ENCODE results near the gene RNF41.

The RNF41 gene

GRCh38 chr12:56224102-56224701, 2.5 kb upstream of the RNF41 start, which contains the start of gene NABP2:
TSS of gene NABP2 (plus strand) at chr12:56224342. CDS start at chr12:56224857, 515 bp downstream.
- Histone ChIP-seq H3K9ac (ENCODE audit: low read length) (peak within 1 kb of the TSS; percentile 96), H3K4me3 (ENCODE audit: insufficient read depth, low read length, poor library complexity, severe bottlenecking) (peak within 1 kb of the TSS; percentile 87), H3K27ac (ENCODE audit: low read depth, low read length) (peak within 1 kb of the TSS; percentile 53), H3K4me2 (ENCODE audit: low read depth, low read length, poor library complexity, severe bottlenecking) (peak within 1 kb of the TSS; percentile 96), H3K9me2 (replicated peaks; ENCODE audit: insufficient read depth, low read length) (no peaks in the 10 kb centered on the region), H3K27me3 (ENCODE audit: low read length) (no peaks in the 10 kb centered on the region), H2AFZ (ENCODE audit: low read depth, low read length, severe bottlenecking) (peak within 1 kb of the TSS; percentile 78), H3F3A (ENCODE audit: insufficient read depth) (peaks cover 6% of the 10 kb centered on the region), H3K79me2 (ENCODE audit: insufficient read depth, low read length) (peaks cover 34% of the 10 kb centered on the region), H3K36me3 (ENCODE audit: low read length) (no peaks in the 10 kb centered on the region), H3K9me3 (ENCODE audit: insufficient read depth, low read length) (no peaks in the 10 kb centered on the region), H4K20me1 (ENCODE audit: low read depth, low read length) (no peaks in the 10 kb centered on the region)
- TF ChIP-seq EZH2phosphoT487 (conservative IDR thresholded peaks at IDR 0.05; ENCODE audit: low read length) (no peak), CTCF (IDR thresholded peaks at IDR 0.05; ENCODE audit: insufficient read depth, low read length, poor library complexity, severe bottlenecking) (peak; percentile 93)

- H3K27ac ChIP-seq (ENCODE audit: low read depth, low read length) = peak overlapping the region; percentile 46
- H3K79me2 ChIP-seq (ENCODE audit: insufficient read depth, low read length) = peaks cover 34% of the 10 kb centered on the region
- H3K27me3 ChIP-seq (ENCODE audit: low read length) = no peaks in the 10 kb centered on the region
- no peak for TF ChIP-seq EZH2phosphoT487 (conservative IDR thresholded peaks at IDR 0.05; ENCODE audit: low read length)
- no peak for TF ChIP-seq CTCF (IDR thresholded peaks at IDR 0.05; ENCODE audit: insufficient read depth, low read length, poor library complexity, severe bottlenecking)
- no peaks in the 10 kb centered on the region for H3K36me3 ChIP-seq (ENCODE audit: low read length)
- no peaks in the 10 kb centered on the region for H3K9me3 ChIP-seq (ENCODE audit: insufficient read depth, low read length)
- peak overlapping the region; percentile 96 for H3K4me2 ChIP-seq (ENCODE audit: low read depth, low read length, poor library complexity, severe bottlenecking)
- no peaks in the 10 kb centered on the region for H3K9me2 ChIP-seq (replicated peaks; ENCODE audit: insufficient read depth, low read length)
- peak overlapping the region; percentile 96 for H3K9ac ChIP-seq (ENCODE audit: low read length)
- no peaks in the 10 kb centered on the region for H4K20me1 ChIP-seq (ENCODE audit: low read depth, low read length)
- H3K4me3 ChIP-seq (ENCODE audit: insufficient read depth, low read length, poor library complexity, severe bottlenecking) = peak overlapping the region; percentile 87
- peaks cover 6% of the 10 kb centered on the region for H3F3A ChIP-seq (ENCODE audit: insufficient read depth)
- peak overlapping the region; percentile 78 for H2AFZ ChIP-seq (ENCODE audit: low read depth, low read length, severe bottlenecking)
Observed at GRCh38 chr12:56223571-56224101, 1.9 kb upstream of the RNF41 start.

DNA sequence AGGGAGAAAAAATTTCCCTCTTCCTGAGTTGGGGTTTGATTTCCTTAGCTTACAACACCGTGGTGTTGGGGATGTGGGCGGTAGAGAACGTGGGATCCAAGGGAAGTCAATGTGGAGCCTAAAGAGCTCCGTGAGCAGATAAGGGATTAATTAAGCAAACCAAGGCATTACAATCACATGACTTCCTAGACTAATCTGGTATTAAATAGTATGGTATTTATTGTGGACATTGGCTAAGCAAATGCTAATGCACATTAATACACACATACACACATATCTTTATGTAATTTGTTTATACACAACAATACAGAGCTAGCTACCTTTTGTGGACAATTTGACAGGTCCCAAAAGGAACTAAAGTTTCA, 791 bp upstream of the RNF41 start:
- no peaks in the 10 kb centered on the region for H4K20me1 ChIP-seq (ENCODE audit: low read depth, low read length)
- peaks cover 6% of the 10 kb centered on the region for H3F3A ChIP-seq (ENCODE audit: insufficient read depth)
- H3K4me3 ChIP-seq (ENCODE audit: insufficient read depth, low read length, poor library complexity, severe bottlenecking) = peak overlapping the region; percentile 88
- no peaks in the 10 kb centered on the region for H3K27me3 ChIP-seq (ENCODE audit: low read length)
- peaks cover 34% of the 10 kb centered on the region for H3K79me2 ChIP-seq (ENCODE audit: insufficient read depth, low read length)
- peak overlapping the region; percentile 99 for H3K4me2 ChIP-seq (ENCODE audit: low read depth, low read length, poor library complexity, severe bottlenecking)
- H3K27ac ChIP-seq (ENCODE audit: low read depth, low read length) = peak overlapping the region; percentile 64
- peak overlapping the region; percentile 85 for H3K9ac ChIP-seq (ENCODE audit: low read length)
- H3K9me3 ChIP-seq (ENCODE audit: insufficient read depth, low read length) = no peaks in the 10 kb centered on the region
- peak overlapping the region; percentile 38 for H2AFZ ChIP-seq (ENCODE audit: low read depth, low read length, severe bottlenecking)
- no peaks in the 10 kb centered on the region for H3K36me3 ChIP-seq (ENCODE audit: low read length)
- no peaks in the 10 kb centered on the region for H3K9me2 ChIP-seq (replicated peaks; ENCODE audit: insufficient read depth, low read length)
- TF ChIP-seq CTCF (IDR thresholded peaks at IDR 0.05; ENCODE audit: insufficient read depth, low read length, poor library complexity, severe bottlenecking) = no peak
- no peak for TF ChIP-seq EZH2phosphoT487 (conservative IDR thresholded peaks at IDR 0.05; ENCODE audit: low read length)

Data from SU-DHL-6 (cell line).